Effector memory CD8-positive, alpha-beta T cell (primary cell): Measurements from ENCODE around the gene RPTOR.
A peak's percentile ranks its signal among the peaks of the same experiment; 100 is the strongest.

Experiments used
- ATAC-seq: fragments of 150-1000 bp; cut with Tn5 transposase; replicated peaks from 2 replicates; pipeline ENCODE4 v1.10.0; 2021; ENCODE audit warnings: mild to moderate bottlenecking, moderate library complexity
- DNase-seq, 3 experiments: peaks; one replicate each; pipeline ENCODE4 v3.0.0; 2021
- H3K27ac Mint-ChIP-seq, 2 donors: one replicate each; pipeline ENCODE4 v1.8.0; 2022; ENCODE audit warnings: mild to moderate bottlenecking in 2 of 2, mixed read lengths in 2 of 2, moderate library complexity in 2 of 2
- H3K27me3 Mint-ChIP-seq, 2 donors: one replicate each; pipeline ENCODE4 v1.8.0; 2022; ENCODE audit warnings: mixed read lengths in 2 of 2
- H3K36me3 Mint-ChIP-seq: one replicate; pipeline ENCODE4 v1.8.0; 2022; ENCODE audit warnings: mild to moderate bottlenecking, moderate library complexity, mixed read lengths; ENCODE audit not compliant: insufficient read depth
- H3K4me1 Mint-ChIP-seq, 2 donors: one replicate each; pipeline ENCODE4 v1.8.0; 2022; ENCODE audit warnings: low read depth in 2 of 2, mixed read lengths in 2 of 2
- H3K4me3 Mint-ChIP-seq, 2 donors: one replicate each; pipeline ENCODE4 v1.8.0; 2022; ENCODE audit warnings: mild to moderate bottlenecking in 2 of 2, mixed read lengths in 2 of 2, moderate library complexity in 2 of 2
- H3K9me3 Mint-ChIP-seq, 2 donors: one replicate each; pipeline ENCODE4 v1.8.0; 2022; ENCODE audit warnings: mixed read lengths in 2 of 2

RPTOR gene

DNA sequence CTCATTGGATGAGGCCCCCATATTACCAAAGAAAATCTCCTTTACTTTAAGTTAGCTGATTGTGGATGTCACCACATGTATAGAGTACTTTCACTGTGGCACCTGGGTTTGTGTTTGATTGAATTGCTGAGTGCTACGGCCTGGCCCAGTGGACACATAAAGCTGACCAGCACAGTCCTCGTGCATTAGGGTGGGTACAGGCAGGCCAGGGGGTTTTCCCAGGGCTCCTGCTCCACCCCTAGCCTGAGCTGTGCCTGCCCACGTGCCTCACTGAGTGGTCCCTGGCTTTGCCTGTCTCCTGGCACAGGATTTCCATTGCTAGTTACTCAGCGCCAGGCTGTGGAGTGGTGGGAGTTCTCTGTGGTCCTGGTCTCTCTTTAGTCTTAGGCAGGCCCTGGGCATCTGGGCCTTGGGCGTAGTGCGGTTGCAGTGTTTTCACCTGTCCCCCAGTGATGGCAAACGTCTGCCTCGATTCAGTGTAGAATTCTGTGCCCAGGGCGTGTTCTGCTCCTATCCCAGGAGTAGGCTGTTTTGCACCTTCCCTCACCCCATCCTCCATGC lies 86.0 kb downstream of the RPTOR start:
- H3K4me3 Mint-ChIP-seq: no peak overlapping the region
- no peak for DNase-seq
- peaks cover 14% of the 10 kb centered on the region for H3K36me3 Mint-ChIP-seq
- ATAC-seq: no peak
- H3K27me3 Mint-ChIP-seq: no peaks in the 10 kb centered on the region
- H3K4me1 Mint-ChIP-seq: peaks cover 5 to 13% of the 10 kb centered on the region in 2 donors
- H3K27ac Mint-ChIP-seq: no peak overlapping the region
- H3K9me3 Mint-ChIP-seq: no peaks in the 10 kb centered on the region

DNA sequence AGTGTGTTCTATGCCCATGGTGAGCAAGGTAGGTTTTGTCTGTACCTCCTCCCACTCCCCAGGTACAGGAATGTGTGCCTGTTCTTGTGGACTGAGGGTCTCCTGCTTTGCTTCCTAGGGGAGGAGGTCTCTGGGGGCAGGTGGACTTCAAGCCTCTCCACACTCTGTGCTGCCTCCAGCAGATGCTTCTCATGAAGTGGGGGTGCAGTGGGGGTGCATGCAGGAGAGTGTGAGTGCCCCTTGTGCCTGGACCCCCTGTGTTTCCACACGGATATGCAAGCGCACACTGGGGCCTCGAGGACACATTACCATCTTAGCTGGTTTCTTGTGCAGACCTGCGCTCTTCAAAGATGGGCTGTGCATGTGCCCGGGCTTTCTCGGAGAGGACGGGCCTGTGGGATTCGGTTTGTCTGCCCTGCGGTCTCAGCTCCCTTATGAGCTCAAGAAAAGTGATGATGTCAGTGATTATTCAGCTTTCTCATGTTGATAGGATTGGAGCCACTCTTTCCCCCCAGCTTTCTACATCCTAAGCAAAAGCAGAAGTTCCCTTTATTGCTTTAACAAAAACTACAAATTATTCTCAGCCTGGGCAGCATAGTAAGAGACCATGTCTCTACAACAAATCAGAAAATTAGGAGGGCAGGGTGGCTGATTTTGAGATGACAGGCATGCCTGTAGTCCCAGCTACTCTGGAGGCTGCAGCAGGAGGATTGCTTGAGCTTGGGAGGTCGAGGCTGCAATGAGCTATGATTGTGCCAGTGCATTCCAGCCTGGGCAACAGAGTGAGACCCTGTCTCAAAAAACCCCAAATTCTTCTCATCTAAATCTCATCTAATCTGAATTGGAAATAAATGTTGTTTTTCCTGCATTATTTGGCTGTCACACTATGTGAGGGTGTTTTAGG lies 86.8 kb downstream of the RPTOR start:
- ATAC-seq (no peak), DNase-seq (no peak)
- no peaks in the 10 kb centered on the region for H3K27me3 Mint-ChIP-seq
- peaks cover 5 to 15% of the 10 kb centered on the region in 2 donors for H3K4me1 Mint-ChIP-seq
- no peak overlapping the region for H3K4me3 Mint-ChIP-seq
- peak overlapping the region in 1 of 2 donors; percentile 36 for H3K27ac Mint-ChIP-seq
- H3K9me3 Mint-ChIP-seq: no peaks in the 10 kb centered on the region
- H3K36me3 Mint-ChIP-seq: peaks cover 8% of the 10 kb centered on the region

DNA sequence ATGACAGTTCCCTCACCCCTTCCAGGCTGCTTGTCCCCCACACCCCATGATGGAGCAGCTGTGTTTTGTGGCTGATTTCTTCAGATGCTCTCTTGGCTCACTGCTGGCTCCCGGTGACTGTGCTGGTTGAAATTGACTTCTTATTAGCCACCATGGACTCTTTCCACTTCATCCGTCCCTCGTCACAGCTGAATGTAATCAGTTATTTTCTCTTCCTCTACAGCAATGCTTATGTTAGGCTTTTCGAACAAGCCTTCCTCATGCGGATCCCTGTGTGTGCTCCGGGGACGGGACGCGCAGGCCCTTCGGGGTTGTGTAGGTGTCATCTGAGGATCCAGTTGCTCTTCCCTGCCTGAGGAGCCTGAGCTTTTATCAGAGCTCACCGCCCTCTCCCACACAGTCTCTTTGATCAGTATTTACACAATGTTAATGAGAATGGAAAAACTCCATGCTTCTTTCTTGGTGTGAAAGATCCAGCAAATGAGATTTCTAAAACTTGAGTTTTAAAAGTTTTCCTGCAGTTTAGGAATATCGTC lies 87.5 kb downstream of the RPTOR start:
- H3K4me3 Mint-ChIP-seq: no peak overlapping the region
- peak overlapping the region; percentile 36 to 53 for H3K27ac Mint-ChIP-seq
- peaks cover 7 to 15% of the 10 kb centered on the region in 2 donors for H3K4me1 Mint-ChIP-seq
- H3K9me3 Mint-ChIP-seq: no peaks in the 10 kb centered on the region
- H3K27me3 Mint-ChIP-seq: no peaks in the 10 kb centered on the region
- no peak for DNase-seq
- H3K36me3 Mint-ChIP-seq: peaks cover 6% of the 10 kb centered on the region
- no peak for ATAC-seq

DNA sequence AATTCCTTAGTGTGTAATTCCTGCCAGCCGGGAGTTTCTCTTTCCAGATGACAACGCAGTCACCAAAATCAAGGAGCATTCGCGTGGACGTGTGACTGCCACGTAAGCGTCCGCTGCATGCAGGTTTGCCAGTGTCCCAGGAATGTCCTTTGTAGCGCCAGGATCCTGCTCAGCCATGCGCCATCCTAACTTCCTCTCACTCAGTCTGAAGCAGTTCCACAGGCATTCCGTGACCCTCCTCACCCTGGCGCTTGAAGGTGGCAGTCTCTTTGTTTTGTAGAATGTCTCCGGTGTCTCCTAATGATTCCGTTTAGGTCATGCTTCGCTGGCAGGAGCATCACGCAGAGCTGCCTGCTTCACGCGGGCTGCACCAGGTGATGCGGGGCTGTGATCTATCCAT lies 88.6 kb downstream of the RPTOR start:
- no peak for ATAC-seq
- H3K36me3 Mint-ChIP-seq: peaks cover 3% of the 10 kb centered on the region
- H3K27ac Mint-ChIP-seq: no peak overlapping the region
- peaks cover 11 to 22% of the 10 kb centered on the region in 2 donors for H3K4me1 Mint-ChIP-seq
- no peak overlapping the region for H3K4me3 Mint-ChIP-seq
- H3K9me3 Mint-ChIP-seq: no peaks in the 10 kb centered on the region
- DNase-seq: no peak
- no peaks in the 10 kb centered on the region for H3K27me3 Mint-ChIP-seq

DNA sequence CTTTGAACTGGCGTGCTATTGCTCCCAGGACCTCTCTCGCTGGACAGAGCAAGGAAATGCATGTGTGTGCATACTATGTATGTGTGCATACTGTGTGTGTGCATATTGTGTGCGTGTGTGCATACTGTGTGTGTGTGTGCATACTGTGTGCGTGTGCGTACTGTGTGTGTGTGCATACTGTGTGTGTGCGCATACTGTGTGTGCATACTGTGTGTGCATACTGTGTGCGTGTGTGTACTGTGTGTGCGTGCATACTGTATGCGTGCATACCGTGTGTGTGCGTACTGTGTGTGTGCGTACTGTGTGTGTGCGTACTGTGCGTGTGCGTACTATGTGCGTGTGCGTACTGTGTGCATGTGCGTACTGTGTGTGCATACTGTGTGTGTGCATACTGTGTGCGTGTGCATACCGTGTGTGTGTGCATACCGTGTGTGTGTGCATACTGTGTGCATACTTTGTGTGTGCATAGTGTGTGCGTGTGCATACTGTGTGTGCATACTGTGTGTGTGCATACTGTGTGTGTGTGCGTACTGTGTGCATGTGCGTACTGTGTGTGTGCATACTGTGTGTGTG lies 89.4 kb downstream of the RPTOR start:
- no peak overlapping the region for H3K27ac Mint-ChIP-seq
- DNase-seq: no peak
- peaks cover 3% of the 10 kb centered on the region for H3K36me3 Mint-ChIP-seq
- H3K4me1 Mint-ChIP-seq: peaks cover 11 to 25% of the 10 kb centered on the region in 2 donors
- H3K4me3 Mint-ChIP-seq: no peak overlapping the region
- no peaks in the 10 kb centered on the region for H3K27me3 Mint-ChIP-seq
- no peak for ATAC-seq
- H3K9me3 Mint-ChIP-seq: no peaks in the 10 kb centered on the region

DNA sequence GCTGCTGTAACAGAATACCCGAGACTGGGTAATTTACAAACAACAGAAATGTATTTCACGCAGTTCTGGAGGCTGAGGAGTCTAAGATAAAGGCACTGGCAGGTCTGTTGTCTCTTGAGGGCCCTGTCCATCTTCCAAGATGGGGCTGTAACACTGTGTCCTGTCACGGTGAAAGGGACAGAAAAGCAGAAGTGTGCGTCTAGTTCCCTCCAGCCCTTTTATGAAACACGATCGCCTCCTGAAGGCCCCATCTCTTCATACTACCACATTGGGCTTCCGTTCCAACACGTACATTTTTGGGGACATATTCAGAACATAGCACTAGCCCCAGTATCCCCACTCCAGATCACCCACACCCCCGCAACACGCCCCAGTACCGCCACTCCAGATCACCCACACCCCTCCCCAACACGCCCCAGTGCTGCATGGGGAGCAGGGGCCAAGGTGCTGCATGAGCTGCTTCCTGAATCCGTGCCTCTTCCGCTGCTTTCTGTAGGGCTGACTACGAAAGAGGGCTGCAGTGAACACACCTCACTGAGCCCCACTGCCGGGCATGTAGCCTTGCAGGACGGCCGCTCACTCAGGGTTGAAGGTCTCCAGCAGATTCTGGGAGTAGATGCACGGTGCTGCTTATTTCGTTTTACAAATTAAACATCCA lies 91.9 kb downstream of the RPTOR start:
- Mint-ChIP-seq H3K4me1 (peaks cover 15 to 24% of the 10 kb centered on the region in 2 donors), H3K4me3 (no peak overlapping the region)

DNA sequence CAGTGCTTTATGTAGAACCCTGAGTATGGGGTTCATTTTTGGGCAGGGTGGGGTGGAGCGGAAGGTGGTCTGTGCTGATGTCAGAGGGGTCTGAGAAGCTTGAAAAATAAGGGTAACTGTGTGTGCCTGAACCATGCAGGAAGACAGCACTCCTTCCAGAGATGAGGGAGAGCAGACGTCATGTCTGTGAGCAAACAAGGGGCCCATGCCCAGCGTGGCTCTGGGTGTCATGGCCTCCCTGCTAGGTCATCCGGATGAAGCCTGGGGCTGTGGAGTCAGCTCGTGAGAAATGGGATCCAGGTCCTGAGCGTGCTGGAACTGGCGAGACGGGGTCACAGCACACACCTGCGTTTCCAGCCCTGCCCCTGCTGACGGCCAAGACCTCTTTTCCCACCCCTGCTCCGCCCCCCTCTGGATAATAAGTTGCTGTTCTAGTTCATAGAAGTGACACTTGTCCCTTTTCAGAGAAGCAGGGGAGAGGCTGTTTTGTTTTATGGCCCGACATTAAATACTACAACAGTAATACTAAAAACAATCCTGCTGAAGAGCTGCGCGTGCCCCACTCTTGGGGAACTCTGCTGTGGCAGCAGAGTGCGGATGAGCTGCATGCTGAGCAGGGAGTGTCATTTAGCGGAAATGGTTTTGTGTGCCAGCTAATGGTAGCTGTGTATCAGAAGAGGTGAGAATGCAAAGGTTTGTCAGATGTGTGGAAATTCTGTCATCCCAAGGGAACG lies 92.6 kb downstream of the RPTOR start:
- Mint-ChIP-seq H3K4me1 (peaks cover 14 to 22% of the 10 kb centered on the region in 2 donors), H3K9me3 (no peaks in the 10 kb centered on the region), H3K27me3 (no peaks in the 10 kb centered on the region), H3K36me3 (peaks cover 3% of the 10 kb centered on the region), H3K4me3 (no peak overlapping the region), H3K27ac (no peak overlapping the region)
- DNase-seq (no peak), ATAC-seq (no peak)

More for the DNA sequence above, 91.9 kb downstream of the RPTOR start:
- Mint-ChIP-seq H3K9me3 (no peaks in the 10 kb centered on the region), H3K36me3 (peaks cover 3% of the 10 kb centered on the region), H3K27me3 (no peaks in the 10 kb centered on the region), H3K27ac (no peak overlapping the region)
- no peak for DNase-seq
- ATAC-seq: no peak

DNA sequence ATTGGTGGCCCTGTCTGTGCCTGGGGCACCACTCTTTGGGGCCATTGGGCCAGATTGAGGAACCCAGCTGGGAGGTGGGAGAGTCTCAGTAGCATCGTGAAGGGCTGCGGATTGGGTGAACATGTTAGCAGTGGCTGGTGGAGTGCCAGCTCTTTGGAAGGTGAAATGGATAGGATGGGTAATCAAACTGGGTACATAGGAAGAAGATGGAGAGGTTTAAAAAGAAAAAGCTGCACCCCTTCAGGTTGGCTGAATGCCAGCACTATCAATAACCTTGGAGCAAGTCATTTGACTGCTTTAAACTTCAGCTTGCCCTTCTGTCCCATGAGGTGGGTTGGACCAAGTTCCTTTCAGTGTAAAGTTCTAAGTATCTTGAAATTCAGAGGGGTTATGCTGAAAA lies 95.0 kb downstream of the RPTOR start:
- Mint-ChIP-seq H3K4me3 (no peak overlapping the region), H3K9me3 (no peaks in the 10 kb centered on the region), H3K4me1 (peaks cover 14 to 16% of the 10 kb centered on the region in 2 donors), H3K27ac (peak overlapping the region in 1 of 2 donors; percentile 22), H3K27me3 (no peaks in the 10 kb centered on the region), H3K36me3 (peaks cover 3% of the 10 kb centered on the region)
- ATAC-seq (no peak), DNase-seq (no peak)

DNA sequence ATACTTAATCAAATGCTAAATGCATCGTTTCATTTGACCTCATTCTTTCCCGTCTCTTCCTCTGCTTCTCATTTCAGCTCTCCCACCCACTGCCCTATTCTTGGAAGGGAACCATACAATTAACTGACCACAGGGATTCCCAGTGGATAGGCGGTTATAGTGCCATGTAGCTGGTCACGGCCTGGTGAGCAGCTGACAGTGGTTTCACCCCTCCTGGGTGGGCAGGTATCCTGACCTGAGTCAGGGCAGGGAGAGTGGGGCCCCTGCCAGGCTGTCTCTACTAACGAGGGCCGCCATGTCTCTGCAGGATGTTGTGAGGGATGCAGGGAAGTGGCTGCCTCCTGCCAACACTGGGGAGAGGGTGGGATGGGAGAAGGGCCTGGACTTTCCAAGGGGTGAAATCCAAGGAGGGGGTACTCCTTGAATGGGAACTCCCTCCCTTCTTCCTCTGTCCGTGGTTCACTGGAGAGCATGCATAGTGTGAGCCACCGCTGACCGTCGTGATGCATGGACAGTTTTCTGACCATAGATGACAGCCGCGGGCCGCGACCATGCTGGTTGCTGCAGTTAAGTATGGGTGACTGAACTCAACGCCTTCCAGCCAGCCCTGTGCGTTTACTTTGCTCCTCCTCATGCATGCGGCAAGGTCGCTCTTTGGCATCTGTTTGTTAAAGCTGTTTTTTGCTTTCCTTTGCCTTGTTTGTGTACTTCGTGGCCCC lies 95.9 kb downstream of the RPTOR start:
- peaks cover 14 to 20% of the 10 kb centered on the region in 2 donors for H3K4me1 Mint-ChIP-seq
- no peaks in the 10 kb centered on the region for H3K27me3 Mint-ChIP-seq
- H3K27ac Mint-ChIP-seq: no peak overlapping the region
- DNase-seq: no peak
- H3K9me3 Mint-ChIP-seq: no peaks in the 10 kb centered on the region
- H3K36me3 Mint-ChIP-seq: no peaks in the 10 kb centered on the region
- ATAC-seq: no peak
- H3K4me3 Mint-ChIP-seq: no peak overlapping the region

DNA sequence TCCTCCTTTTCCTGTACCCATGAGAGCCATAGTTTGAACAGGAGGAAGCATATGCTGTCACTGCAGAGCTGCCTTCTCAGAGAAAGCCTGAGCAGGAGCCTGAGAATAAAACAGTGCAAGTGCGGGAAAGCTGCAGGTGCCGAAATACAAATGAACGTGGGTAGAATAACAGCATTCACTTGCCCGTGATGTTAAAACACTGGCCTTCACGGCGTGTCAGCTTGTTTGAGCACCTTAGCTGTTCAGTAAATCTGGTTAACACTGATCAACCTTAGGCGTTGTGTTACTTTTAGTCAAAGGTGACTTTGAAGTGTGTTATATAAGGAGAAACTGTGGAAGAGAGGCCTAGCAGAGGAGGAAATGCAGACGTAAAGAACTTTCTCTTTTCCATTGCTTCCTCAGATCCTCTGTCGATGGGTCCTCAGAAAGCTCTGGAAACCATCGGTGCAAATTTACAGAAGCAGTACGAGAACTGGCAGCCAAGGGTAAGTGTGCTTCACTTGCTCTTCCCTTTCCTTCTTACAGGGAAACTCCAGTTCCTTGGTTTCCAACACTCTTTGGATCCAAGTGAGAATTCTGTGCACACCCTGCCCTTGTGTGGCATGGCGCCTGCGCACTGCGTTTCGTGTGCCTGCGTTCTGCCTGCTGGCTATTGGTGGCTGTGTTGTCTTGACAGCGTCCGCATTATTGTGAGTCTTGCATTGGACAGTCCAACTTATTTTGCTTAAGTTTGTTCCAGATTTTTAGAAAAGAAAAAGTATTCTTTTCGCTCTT lies 98.9 kb downstream of the RPTOR start:
- H3K27me3 Mint-ChIP-seq: no peaks in the 10 kb centered on the region
- H3K4me3 Mint-ChIP-seq: no peak overlapping the region
- H3K36me3 Mint-ChIP-seq: no peaks in the 10 kb centered on the region
- DNase-seq (no peak), ATAC-seq (no peak)
- H3K27ac Mint-ChIP-seq: no peak overlapping the region
- peaks cover 20 to 23% of the 10 kb centered on the region in 2 donors for H3K4me1 Mint-ChIP-seq
- H3K9me3 Mint-ChIP-seq: no peaks in the 10 kb centered on the region

DNA sequence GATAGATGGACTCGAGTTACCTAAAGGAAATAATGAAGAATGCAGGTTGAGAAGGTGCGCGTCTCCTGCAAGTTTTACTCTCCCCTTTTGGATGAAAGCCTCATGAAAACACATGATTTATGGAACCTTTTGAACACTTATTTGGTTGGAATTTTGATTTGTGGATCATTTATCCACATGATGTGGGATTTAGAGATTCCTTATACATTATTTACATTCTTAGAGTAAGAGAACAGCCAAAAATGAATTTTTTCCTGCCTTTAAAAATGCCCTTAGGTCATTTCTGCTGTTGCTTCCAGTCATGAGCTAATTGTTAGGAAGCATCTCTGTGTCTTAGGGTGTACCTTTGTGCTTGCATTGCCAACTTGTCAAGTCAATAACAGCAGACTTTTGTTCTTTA lies 99.9 kb downstream of the RPTOR start:
- no peaks in the 10 kb centered on the region for H3K27me3 Mint-ChIP-seq
- DNase-seq (no peak), ATAC-seq (no peak)
- no peaks in the 10 kb centered on the region for H3K36me3 Mint-ChIP-seq
- no peaks in the 10 kb centered on the region for H3K9me3 Mint-ChIP-seq
- H3K4me3 Mint-ChIP-seq: no peak overlapping the region
- no peak overlapping the region for H3K27ac Mint-ChIP-seq
- peaks cover 20 to 27% of the 10 kb centered on the region in 2 donors for H3K4me1 Mint-ChIP-seq
